Skeletal muscle cell (primary cell): ENCODE results near the gene ANKMY1.

Experiments
- DNase-seq: peaks from one replicate; pipeline ENCODE4 v3.0.0-alpha.2; 2010; ENCODE audit warnings: low read depth
- H3K4me3 ChIP-seq: 2 replicates; pipeline ENCODE4 v1.5.1; 2011; ENCODE audit warnings: low read depth, mild to moderate bottlenecking, control low read depth, low read length, moderate library complexity

Gene ANKMY1

GRCh38 chr2:240445961-240446663, 111.7 kb downstream of the ANKMY1 start:
- no peak overlapping the region for H3K4me3 ChIP-seq
- no peak for DNase-seq

- no peak for DNase-seq
- H3K4me3 ChIP-seq, result no peak overlapping the region
Measured at GRCh38 chr2:240444464-240444863, 113.3 kb downstream of the ANKMY1 start.

DNA sequence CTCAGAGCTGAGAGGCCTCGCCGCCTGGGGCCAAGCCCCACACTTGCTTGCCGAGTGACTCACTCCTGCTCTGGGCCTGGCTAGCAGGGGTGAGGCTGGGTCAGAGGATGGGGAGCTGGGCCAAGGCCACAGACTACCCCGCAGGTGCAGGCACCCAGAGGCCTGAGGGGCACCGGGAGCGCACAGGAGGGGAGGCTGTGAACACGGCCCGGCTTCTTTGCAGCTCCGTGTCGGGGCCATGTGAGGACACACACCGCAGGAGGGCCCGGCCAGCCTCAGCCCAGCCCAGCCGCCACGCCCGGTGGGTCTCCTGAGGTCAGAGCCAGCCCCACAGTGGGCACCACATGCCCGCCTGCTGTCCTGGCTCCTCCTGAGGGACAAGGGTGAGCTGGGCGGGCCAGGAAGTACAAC, 113.9 kb downstream of the ANKMY1 start:
- no peak for DNase-seq

GRCh38 chr2:240442891-240443715, 114.7 kb downstream of the ANKMY1 start:
- DNase-seq, result no peak
- no peak overlapping the region for H3K4me3 ChIP-seq

More for the DNA sequence above, 113.9 kb downstream of the ANKMY1 start:
- H3K4me3 ChIP-seq, result no peak overlapping the region

DNA sequence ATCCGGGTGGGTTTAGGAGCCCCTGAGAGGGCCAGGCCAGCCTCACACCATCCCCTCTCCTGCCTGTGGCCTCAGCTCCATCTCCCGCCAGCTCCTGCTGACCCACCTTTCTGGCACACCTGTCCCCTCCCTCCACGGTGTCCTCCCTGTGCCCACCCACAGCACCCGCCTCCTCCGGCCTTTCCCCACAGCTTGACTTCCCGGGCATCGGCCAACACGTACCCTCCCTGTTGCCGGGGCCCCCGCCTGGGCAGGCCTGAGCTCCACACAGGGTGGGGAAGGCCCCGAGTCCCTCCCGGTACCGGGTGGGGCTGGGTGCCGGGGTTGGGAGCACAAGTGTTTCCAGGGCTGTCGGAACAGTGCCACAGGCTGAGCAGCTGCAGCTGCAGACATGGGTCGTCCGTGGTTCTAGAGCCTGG, 115.8 kb downstream of the ANKMY1 start:
- DNase-seq, result no peak
- H3K4me3 ChIP-seq, result no peak overlapping the region

DNA sequence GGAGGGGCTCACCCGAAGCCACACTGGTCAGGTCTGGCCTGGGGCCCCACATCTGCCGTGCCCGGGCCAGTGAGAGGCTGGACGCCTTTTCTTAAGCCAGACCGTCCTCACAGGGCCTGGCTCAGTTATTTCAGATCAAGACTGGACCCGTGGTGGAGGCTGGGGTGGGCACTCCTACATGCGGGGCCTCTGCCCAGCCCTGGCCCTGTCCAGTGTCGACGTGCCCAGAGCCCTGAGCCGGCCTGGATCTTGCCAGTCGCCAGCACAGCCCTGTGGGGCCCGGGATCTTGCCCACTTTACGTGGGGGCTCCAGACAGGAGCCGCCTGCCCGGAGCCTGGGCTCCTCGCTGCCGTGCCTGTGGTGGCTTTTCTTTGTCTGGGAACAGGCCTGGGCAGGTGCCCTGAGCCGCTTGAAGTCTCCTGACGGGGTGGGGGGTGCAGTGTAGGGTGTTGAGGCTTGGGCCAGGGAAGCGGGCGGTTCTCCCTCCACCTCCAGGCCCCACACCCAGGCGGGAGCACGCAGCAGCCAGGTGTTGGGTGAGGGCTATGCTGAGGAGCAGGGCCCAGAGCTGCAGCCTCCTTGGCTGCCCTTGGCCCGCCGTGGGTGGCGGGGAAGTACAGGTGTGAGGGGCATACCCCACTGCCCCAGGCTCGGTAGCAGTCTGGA, 116.3 kb downstream of the ANKMY1 start:
- DNase-seq, result no peak
- H3K4me3 ChIP-seq, result no peak overlapping the region

DNA sequence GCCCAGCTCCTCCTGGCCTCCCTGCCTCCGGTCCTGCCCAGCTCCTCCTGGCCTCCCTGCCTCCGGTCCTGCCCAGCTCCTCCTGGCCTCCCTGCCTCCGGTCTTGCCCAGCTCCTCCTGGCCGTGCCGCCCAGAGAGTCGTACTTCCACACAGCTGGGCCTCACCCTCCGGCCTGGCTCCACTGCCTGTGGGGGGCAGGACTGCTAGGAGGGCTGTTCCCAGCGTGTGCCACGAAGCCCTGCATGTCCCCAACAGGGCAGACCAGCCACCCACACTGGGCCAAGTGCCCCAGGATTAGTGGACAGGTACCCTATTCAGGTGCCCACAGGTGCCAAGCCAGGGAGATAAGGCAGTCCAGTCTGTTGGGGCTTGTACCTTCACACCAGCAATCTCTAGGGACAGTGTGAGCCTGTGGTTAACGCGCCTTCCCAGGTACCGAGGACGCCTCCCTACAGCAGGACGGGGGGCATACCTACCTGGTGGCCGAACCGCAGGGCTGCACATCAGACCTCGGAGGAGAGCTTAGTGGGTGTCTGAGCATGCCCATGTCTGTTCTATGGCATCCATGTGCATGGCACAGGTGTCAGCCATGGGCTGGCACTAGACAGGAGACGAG, 117.0 kb downstream of the ANKMY1 start:
- no peak overlapping the region for H3K4me3 ChIP-seq
- no peak for DNase-seq

DNA sequence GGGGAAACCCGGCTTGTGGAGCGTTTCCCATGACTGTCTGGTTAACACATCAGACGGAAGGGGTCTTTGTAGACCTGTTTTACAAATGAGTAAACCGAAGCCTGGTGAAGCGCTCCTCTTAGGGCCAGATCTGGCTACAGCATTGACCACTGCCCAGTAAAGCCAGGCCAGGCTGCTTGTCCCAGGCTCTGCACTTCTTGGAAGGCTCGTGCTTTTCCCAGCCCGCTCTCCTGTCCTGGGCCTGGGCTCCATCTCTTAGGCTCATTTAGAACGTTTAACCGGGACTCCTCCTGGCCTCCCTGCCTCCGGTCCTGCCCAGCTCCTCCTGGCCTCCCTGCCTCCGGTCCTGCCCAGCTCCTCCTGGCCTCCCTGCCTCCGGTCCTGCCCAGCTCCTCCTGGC, 117.5 kb downstream of the ANKMY1 start:
- no peak overlapping the region for H3K4me3 ChIP-seq
- no peak for DNase-seq

GRCh38 chr2:240439698-240440151, 118.1 kb downstream of the ANKMY1 start:
- no peak for DNase-seq
- H3K4me3 ChIP-seq, result no peak overlapping the region

GRCh38 chr2:240438810-240439697, 118.7 kb downstream of the ANKMY1 start:
- no peak for DNase-seq
- peak overlapping the region; percentile 62 for H3K4me3 ChIP-seq

DNA sequence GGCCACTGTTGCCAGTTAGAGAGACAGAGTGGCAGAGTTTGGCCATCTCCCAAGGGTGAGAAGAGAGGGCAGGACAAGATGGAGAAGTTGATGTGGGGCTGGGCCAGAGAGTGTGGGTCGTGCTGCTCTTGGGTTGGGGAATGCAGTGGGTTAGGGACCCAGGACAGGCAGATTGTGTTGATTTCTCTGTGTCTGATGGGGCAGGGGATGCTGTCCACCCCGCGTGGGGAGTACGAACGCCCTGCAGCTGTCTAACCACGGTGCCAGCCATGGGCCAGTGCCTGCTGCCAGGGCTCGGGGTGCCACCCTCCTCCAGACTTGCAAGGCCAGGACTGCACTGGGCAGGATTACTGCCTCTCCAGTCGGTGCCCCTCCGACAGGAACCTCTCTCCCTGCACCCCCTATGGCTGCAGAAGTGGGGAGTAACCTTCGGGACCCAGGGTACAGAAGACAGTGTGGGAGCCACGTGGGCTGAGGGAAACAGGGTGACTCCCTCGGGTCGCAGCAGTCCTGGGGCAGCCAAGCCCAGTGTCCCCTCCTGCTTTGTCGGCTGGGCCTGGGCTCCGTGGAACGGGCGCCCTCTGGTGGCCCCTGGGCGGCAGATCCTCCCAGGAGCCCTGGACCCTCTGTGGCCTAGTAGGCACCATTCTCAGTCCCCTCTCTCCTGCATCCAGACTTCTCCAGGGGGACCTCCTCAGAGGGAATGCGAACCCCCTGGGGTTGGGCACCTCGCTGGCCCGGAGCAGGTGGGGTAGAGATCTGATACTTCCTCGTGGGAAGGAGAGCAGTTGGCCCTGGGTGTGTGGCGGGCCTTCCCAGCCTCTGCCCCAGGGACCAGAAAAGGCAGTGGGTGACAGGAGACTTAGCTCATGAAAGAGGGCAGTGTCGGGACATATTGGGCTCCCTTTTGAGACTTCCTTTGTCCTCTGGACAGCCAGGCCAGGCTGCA, 119.7 kb downstream of the ANKMY1 start:
- DNase-seq, result no peak
- H3K4me3 ChIP-seq, result peak overlapping the region; percentile 62

DNA sequence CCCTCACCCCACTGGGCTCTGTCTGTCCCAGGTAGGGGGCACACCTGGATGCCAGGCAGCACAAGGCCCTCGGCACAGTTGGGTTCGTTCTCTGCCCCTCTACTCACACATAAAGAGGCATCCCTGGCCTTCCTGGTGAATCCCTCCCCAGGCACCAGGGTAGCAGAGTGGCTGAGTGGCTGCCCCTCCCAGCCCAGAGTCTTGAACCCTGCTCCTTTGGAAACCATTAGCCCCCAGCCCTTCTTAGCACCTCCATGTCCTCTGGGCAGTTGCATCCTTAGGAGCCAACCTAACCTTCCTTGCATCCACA, 120.3 kb downstream of the ANKMY1 start:
- peak overlapping the region; percentile 62 for H3K4me3 ChIP-seq
- no peak for DNase-seq

GRCh38 chr2:240436683-240437550, 120.9 kb downstream of the ANKMY1 start:
- H3K4me3 ChIP-seq, result peak overlapping the region; percentile 62
- no peak for DNase-seq

GRCh38 chr2:240435948-240436682, 121.7 kb downstream of the ANKMY1 start:
- peak overlapping the region; percentile 62 for H3K4me3 ChIP-seq
- no peak for DNase-seq

GRCh38 chr2:240435457-240435947, 122.3 kb downstream of the ANKMY1 start, which contains the start of gene GPC1:
Gene GPC1 (plus strand): TSS chr2:240435663. CDS start chr2:240435919, 256 bp downstream.
- H3K4me3 ChIP-seq, result peak within 1 kb of the TSS; percentile 62
- DNase-seq, result peak; percentile 41
